Epithelial cell of esophagus (primary cell): ENCODE data around the gene ODAD4.

Experiments used
- DNase-seq: peaks from one replicate; pipeline ENCODE4 v3.0.0; 2010; ENCODE audit warnings: low read depth
- H3K4me3 ChIP-seq: 2 replicates; pipeline ENCODE4 v1.5.1; 2011; ENCODE audit warnings: mild to moderate bottlenecking, low read length, control low read depth
- CTCF ChIP-seq: IDR thresholded peaks from 2 replicates; pipeline ENCODE4 v1.5.1; 2011; ENCODE audit warnings: low read depth, mild to moderate bottlenecking, low read length, control low read depth, inconsistent platforms; ENCODE audit not compliant: insufficient read depth; ENCODE audit errors: missing control alignments

ODAD4 gene

DNA sequence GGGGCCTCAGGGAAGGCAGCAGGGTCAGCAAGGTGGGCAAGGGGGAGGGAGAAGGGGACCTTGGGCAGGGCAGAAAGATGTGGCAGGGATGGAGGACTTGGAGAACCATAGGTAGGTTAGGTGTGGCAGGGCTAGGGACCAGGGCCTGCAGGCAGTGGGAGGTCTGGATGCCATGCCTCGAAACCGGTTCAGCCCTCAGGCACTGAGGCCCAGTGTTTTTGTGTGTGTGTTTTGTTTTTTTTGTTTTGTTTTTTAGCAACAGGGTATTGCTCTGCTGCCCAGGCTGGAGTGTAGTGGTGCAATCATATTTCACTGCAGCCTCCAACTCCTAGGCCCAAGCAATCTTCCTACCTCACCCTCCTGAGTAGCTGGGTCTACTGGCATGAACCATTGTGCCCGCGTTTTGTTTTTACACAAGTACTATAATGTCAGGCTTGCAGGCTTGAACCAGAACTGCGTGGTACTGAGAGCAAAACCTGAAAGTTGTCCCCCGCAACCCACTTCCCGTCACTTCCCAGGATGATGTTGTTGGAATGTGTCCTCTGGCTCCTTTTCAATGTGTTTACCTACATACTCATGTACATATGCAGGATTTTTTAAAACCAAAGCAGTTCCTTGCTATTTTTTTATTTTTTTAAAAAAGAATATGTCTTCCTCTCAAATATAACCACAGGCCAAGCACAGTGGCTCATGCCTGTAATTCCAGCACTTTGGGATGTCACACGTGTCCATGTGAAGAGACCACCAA, 12.4 kb downstream of the ODAD4 start:
- DNase-seq = no peak
- TF ChIP-seq CTCF = no peak

DNA sequence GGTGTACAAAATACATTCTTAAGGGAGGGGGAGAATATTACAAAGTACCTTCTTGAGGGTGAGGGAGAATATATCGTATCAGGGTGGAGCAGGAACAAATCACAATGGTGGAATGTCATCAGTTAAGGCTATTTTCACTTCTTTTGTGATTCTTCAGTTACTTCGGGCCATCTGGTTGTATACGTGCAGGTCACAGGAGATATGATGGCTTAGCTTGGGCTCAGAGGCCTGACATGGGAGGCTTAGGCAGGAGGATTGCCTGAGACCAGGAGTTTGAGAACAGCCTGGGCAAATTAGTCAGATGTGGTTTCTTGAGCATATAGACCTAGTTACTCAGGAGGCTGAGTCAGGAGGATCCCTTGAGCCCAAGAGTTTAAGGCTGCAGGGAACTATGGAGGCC, 13.1 kb downstream of the ODAD4 start:
- H3K4me3 ChIP-seq = no peak overlapping the region
- no peak for TF ChIP-seq CTCF
- no peak for DNase-seq

More for the DNA sequence above, 12.4 kb downstream of the ODAD4 start:
- H3K4me3 ChIP-seq = no peak overlapping the region

GRCh38 chr17:41944943-41945342, 14.5 kb downstream of the ODAD4 start:
- DNase-seq = no peak
- TF ChIP-seq CTCF = no peak
- no peak overlapping the region for H3K4me3 ChIP-seq

- no peak overlapping the region for H3K4me3 ChIP-seq
- DNase-seq = no peak
- TF ChIP-seq CTCF = no peak
Observed at GRCh38 chr17:41948762-41949460, 18.5 kb downstream of the ODAD4 start.

GRCh38 chr17:41956522-41956921, 26.1 kb downstream of the ODAD4 start:
- H3K4me3 ChIP-seq = no peak overlapping the region
- no peak for DNase-seq
- no peak for TF ChIP-seq CTCF

DNA sequence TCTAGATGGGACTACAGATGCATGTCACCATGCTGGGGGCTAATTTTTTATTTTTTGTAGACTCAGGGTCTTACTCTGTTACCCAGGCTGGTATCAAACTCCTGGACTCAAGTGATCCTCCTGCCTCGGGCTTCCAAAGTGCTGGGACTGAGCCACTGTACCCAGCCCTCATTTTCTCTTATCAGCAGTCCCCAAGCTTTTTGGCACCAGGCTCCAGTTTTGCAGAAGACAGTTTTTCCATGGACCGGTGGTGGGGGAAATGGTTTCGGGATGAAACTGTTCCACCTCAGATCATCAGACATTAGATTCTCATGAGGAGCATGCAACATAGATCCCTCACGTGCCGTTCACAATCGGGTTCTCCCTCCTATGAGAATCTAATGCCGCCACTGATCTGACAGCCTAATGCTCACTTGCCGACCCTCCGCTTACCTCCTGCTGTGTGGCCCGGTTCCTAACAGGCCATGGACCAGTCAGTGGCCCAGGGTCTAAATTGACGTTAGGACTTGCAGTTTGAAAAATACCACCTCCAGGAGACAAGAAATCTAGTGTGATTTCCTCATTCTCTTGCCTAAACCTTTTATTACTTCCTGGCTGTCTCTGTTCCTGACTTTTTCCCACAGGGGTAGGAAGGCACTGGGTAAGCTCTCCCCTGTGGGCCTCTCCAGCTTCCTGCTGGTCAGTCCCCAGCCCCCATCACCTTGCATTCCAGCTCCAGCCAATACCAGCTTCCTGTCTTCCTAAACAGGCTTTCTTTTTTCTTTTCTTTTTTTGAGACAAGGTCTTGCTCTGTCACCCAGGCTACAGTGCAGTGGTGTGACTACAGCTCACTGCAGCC, 26.8 kb downstream of the ODAD4 start:
- H3K4me3 ChIP-seq = no peak overlapping the region
- DNase-seq = no peak
- no peak for TF ChIP-seq CTCF
